HepG2 (cell line): ENCODE measurements around the gene NXT1. TPM values are rescaled to one million over a fixed set of nuclear protein-coding genes. Genes with fewer than 3 reads are reported as not detected.
A peak's percentile ranks its signal among the peaks of the same experiment; 100 is the strongest.

Source experiments
- CHD4 ChIP-seq: fragments of 200-600 bp; sonication (generic); IDR thresholded peaks from 2 replicates; pipeline ENCODE4 v1.7.0; 2017; ENCODE audit warnings: mild to moderate bottlenecking, low read length, borderline replicate concordance
- DNMT3B ChIP-seq: conservative IDR thresholded peaks from 2 replicates; pipeline ENCODE4 v1.6.1; 2016; ENCODE audit warnings: missing biosample characterization, control low read depth
- HOXA3 ChIP-seq: sonication (generic); formaldehyde crosslinking; IDR thresholded peaks from 2 replicates; pipeline ENCODE4 v1.5.0; 2020; ENCODE audit warnings: missing genetic modification reagents
- ISL2 ChIP-seq: sonication (generic); formaldehyde crosslinking; IDR thresholded peaks from 2 replicates; pipeline ENCODE4 v1.5.0; 2020; ENCODE audit warnings: missing genetic modification reagents
- JDP2 ChIP-seq: sonication (generic); formaldehyde crosslinking; IDR thresholded peaks from 2 replicates; pipeline ENCODE4 v1.8.1; 2022; ENCODE audit warnings: missing genetic modification reagents, borderline replicate concordance
- MEIS1 ChIP-seq: sonication (generic); formaldehyde crosslinking; IDR thresholded peaks from 2 replicates; pipeline ENCODE4 v1.9.0; 2021; ENCODE audit warnings: mild to moderate bottlenecking, missing genetic modification reagents, moderate library complexity, borderline replicate concordance
- RBM39 ChIP-seq: fragments of 200-400 bp; formaldehyde crosslinking; IDR thresholded peaks from one replicate; pipeline ENCODE4 v1.6.1; 2018; ENCODE audit warnings: antibody characterized with exemption, mild to moderate bottlenecking, low read depth, low read length; ENCODE audit not compliant: poor library complexity, severe bottlenecking
- RCOR2 ChIP-seq: IDR thresholded peaks from 2 replicates; pipeline ENCODE4 v1.6.1; 2016; ENCODE audit warnings: missing biosample characterization, missing genetic modification reagents
- SETDB1 ChIP-seq: sonication (generic); formaldehyde crosslinking; IDR thresholded peaks from 2 replicates; pipeline ENCODE4 v1.5.1; 2020; ENCODE audit warnings: missing genetic modification reagents, mild to moderate bottlenecking, borderline replicate concordance
- SNRNP70 ChIP-seq: fragments of 200-400 bp; formaldehyde crosslinking; IDR thresholded peaks from 2 replicates; pipeline ENCODE4 v1.6.1; 2017; ENCODE audit warnings: mild to moderate bottlenecking, low read depth, low read length, moderate library complexity
- TEAD3 ChIP-seq: optimal IDR thresholded peaks from 2 replicates; pipeline ENCODE3; 2016; ENCODE audit warnings: borderline replicate concordance
- ZBED4 ChIP-seq: sonication (generic); formaldehyde crosslinking; IDR thresholded peaks from 2 replicates; pipeline ENCODE4 v1.4.0; 2020; ENCODE audit warnings: missing genetic modification reagents, borderline replicate concordance
- ZBTB33 ChIP-seq: sonication (generic); formaldehyde crosslinking; IDR thresholded peaks from 2 replicates; pipeline ENCODE4 v1.4.0; 2020; ENCODE audit warnings: missing genetic modification reagents
- ZIK1 ChIP-seq: sonication (generic); formaldehyde crosslinking; IDR thresholded peaks from 2 replicates; pipeline ENCODE4 v1.5.0; 2020; ENCODE audit warnings: mild to moderate bottlenecking, low read depth, missing genetic modification reagents, borderline replicate concordance
- ZNF256 ChIP-seq: sonication (generic); formaldehyde crosslinking; conservative IDR thresholded peaks from 2 replicates; pipeline ENCODE4 v1.4.0; 2020; ENCODE audit warnings: missing genetic modification reagents
- ZNF317 ChIP-seq: sonication (generic); formaldehyde crosslinking; IDR thresholded peaks from 2 replicates; pipeline ENCODE4 v1.5.0; 2020; ENCODE audit warnings: mild to moderate bottlenecking, missing genetic modification reagents
- ZNF432 ChIP-seq: sonication (generic); formaldehyde crosslinking; IDR thresholded peaks from 2 replicates; pipeline ENCODE4 v1.5.0; 2020; ENCODE audit warnings: missing genetic modification reagents, mild to moderate bottlenecking, borderline replicate concordance
- ZNF773 ChIP-seq: sonication (generic); formaldehyde crosslinking; IDR thresholded peaks from 2 replicates; pipeline ENCODE4 v1.4.0; 2020; ENCODE audit warnings: missing genetic modification reagents, borderline replicate concordance
- ZSCAN30 ChIP-seq: sonication (generic); formaldehyde crosslinking; IDR thresholded peaks from 2 replicates; pipeline ENCODE4 v1.5.0; 2020; ENCODE audit warnings: mild to moderate bottlenecking, missing genetic modification reagents
- ZSCAN9 ChIP-seq: IDR thresholded peaks from 2 replicates; pipeline ENCODE4 v1.6.1; 2016; ENCODE audit warnings: borderline replicate concordance
- polyA plus RNA-seq, 8 experiments: library from polyadenylated mRNA; depleted of rRNA in 3 of 8; stranded (reverse) in 7 of 8; unstranded in 1 of 8; fragments of >200 nt; fragmentation: Illumina TruSeq in 4 of 8; extraction: Trizol in 4 of 8; gene quantifications; 2 replicates each; pipeline versions ENCODE4 v1.2.1 to v1.2.3, GENCODE V29; 2011 to 2016; ENCODE audit warnings: low read depth in 4 of 8, missing spikeins in 1 of 8, mixed read lengths in 1 of 8; ENCODE audit not compliant: insufficient read depth in 1 of 8
- total RNA-seq, 5 experiments: library from RNA; depleted of rRNA; stranded (reverse); fragments of >200 nt; fragmentation: Illumina TruSeq; extraction: Trizol; gene quantifications; 2 replicates each; pipeline ENCODE4 v1.2.3, GENCODE V29; 2016; ENCODE audit warnings: low read depth in 1 of 5
- TF ChIP-seq, protein P1 (sequence below): sonication (generic); formaldehyde crosslinking; IDR thresholded peaks from 2 replicates; pipeline ENCODE4 v1.4.0; 2020; ENCODE audit warnings: mild to moderate bottlenecking, missing genetic modification reagents

NXT1 gene
- total and polyA plus RNA-seq, 2 of the 13 experiments (the other 11 are each of a cell fraction or from before 2014, with no cell fraction given): 35.6 to 65.9 TPM

- no peak; the same call in 1 of the 2 replicates for TF ChIP-seq ZSCAN9 (CRISPR knock-in tag)
- TF ChIP-seq SNRNP70: no peak
- peak; percentile 87; the same call in 1 of the 2 replicates for TF ChIP-seq ZNF773 (CRISPR knock-in tag)
- TF ChIP-seq ZNF432 (CRISPR knock-in tag): no peak
- peak; percentile 84 for TF ChIP-seq ZBED4 (CRISPR knock-in tag)
- no peak; the same call in 1 of the 2 replicates for TF ChIP-seq ZSCAN30 (CRISPR knock-in tag)
- TF ChIP-seq ZNF317 (CRISPR knock-in tag): peak; percentile 91
- peak; percentile 90 for TF ChIP-seq DNMT3B
- TF ChIP-seq TEAD3 (CRISPR knock-in tag): peak; percentile 95
- peak; percentile 88; the same call in 1 of the 2 replicates for TF ChIP-seq ZNF256
- TF ChIP-seq, protein P1, sequence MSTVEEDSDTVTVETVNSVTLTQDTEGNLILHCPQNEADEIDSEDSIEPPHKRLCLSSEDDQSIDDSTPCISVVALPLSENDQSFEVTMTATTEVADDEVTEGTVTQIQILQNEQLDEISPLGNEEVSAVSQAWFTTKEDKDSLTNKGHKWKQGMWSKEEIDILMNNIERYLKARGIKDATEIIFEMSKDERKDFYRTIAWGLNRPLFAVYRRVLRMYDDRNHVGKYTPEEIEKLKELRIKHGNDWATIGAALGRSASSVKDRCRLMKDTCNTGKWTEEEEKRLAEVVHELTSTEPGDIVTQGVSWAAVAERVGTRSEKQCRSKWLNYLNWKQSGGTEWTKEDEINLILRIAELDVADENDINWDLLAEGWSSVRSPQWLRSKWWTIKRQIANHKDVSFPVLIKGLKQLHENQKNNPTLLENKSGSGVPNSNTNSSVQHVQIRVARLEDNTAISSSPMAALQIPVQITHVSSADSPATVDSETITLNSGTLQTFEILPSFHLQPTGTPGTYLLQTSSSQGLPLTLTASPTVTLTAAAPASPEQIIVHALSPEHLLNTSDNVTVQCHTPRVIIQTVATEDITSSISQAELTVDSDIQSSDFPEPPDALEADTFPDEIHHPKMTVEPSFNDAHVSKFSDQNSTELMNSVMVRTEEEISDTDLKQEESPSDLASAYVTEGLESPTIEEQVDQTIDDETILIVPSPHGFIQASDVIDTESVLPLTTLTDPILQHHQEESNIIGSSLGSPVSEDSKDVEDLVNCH: peak; percentile 73; the same call in 1 of the 2 replicates
- TF ChIP-seq RBM39: peak; percentile 91
- peak; percentile 98; the same call in 1 of the 2 replicates for TF ChIP-seq MEIS1 (CRISPR knock-in tag)
- peak; percentile 53; the same call in 1 of the 2 replicates for TF ChIP-seq JDP2
- TF ChIP-seq ZIK1 (CRISPR knock-in tag): peak; percentile 71; the same call in 1 of the 2 replicates
- peak; percentile 94 for TF ChIP-seq ISL2 (CRISPR knock-in tag)
- TF ChIP-seq RCOR2 (CRISPR knock-in tag): peak; percentile 77; the same call in 1 of the 2 replicates
- TF ChIP-seq HOXA3 (CRISPR knock-in tag): peak; percentile 100
- TF ChIP-seq CHD4: no peak
- TF ChIP-seq ZBTB33 (CRISPR knock-in tag): peak; percentile 65; the same call in 1 of the 2 replicates
- TF ChIP-seq SETDB1 (CRISPR knock-in tag): no peak
These were observed 11.1 kb downstream of the NXT1 start, which contains the start of gene GZF1 (continued) for GRCh38 chr20:23361476-23362391.
